GM12878 (cell line): ENCODE results near the gene FBF1.

ENCODE experiments used
- EGR1 ChIP-seq, 2 experiments: IDR thresholded peaks; 1 replicate in 1 of 2; 2 replicates in 1 of 2; pipeline ENCODE4 v1.6.1; 2011 to 2012; ENCODE audit warnings: low read depth in 2 of 2, low read length in 2 of 2, borderline replicate concordance in 1 of 2, mild to moderate bottlenecking in 1 of 2, moderate library complexity in 1 of 2
- EZH2 ChIP-seq: IDR thresholded peaks from 2 replicates; pipeline ENCODE4 v1.6.1; 2012; ENCODE audit warnings: low read depth, mild to moderate bottlenecking, control low read depth, inconsistent platforms, low read length, borderline replicate concordance; ENCODE audit not compliant: control insufficient read depth
- MYC ChIP-seq: IDR thresholded peaks from 2 replicates; pipeline ENCODE4 v1.6.1; 2011; ENCODE audit warnings: mild to moderate bottlenecking, low read length, moderate library complexity, inconsistent platforms; ENCODE audit not compliant: insufficient read depth, insufficient replicate concordance, insufficient read length, severe bottlenecking
- USF2 ChIP-seq: IDR thresholded peaks from 2 replicates; pipeline ENCODE4 v1.6.1; 2011; ENCODE audit warnings: low read depth, low read length, improper control_type of control experiment, borderline replicate concordance

- TF ChIP-seq EGR1 (IDR thresholded peaks at IDR 0.05; ENCODE audit: borderline replicate concordance in 1 of 2, low read depth in 2 of 2, low read length in 2 of 2) (no peak), MYC (no peak), EZH2 (no peak), USF2 (no peak)
Observed at GRCh38 chr17:75874323-75875181, 66.3 kb downstream of the FBF1 start.
